HEK293 (cell line): ENCODE results near the gene FRMD5.

Experiments
- SP3 ChIP-seq: fragments of 450-650 bp; formaldehyde crosslinking; IDR thresholded peaks from 2 replicates; pipeline ENCODE4 v1.5.1; 2016; ENCODE audit warnings: missing biosample characterization, missing genetic modification characterization
- ZBTB48 ChIP-seq: fragments of 450-650 bp; formaldehyde crosslinking; IDR thresholded peaks from 2 replicates; pipeline ENCODE4 v1.5.1; 2016; ENCODE audit warnings: missing biosample characterization, missing genetic modification characterization
- ZNF112 ChIP-seq: fragments of 450-650 bp; formaldehyde crosslinking; IDR thresholded peaks from 2 replicates; pipeline ENCODE4 v1.5.0; 2017; ENCODE audit warnings: missing biosample characterization, missing genetic modification characterization
- ZNF335 ChIP-seq: fragments of 450-650 bp; formaldehyde crosslinking; conservative IDR thresholded peaks from 2 replicates; pipeline ENCODE4 v1.5.1; 2016; ENCODE audit warnings: missing biosample characterization, missing genetic modification characterization
- ZNF529 ChIP-seq: fragments of 450-650 bp; formaldehyde crosslinking; IDR thresholded peaks from 2 replicates; pipeline ENCODE4 v1.5.1; 2017; ENCODE audit warnings: missing genetic modification characterization, missing biosample characterization; ENCODE audit not compliant: insufficient replicate concordance
- ZXDB ChIP-seq: fragments of 450-650 bp; formaldehyde crosslinking; IDR thresholded peaks from 2 replicates; pipeline ENCODE4 v1.5.1; 2016; ENCODE audit warnings: missing biosample characterization, missing genetic modification characterization
- TF ChIP-seq, protein P1 (sequence below): fragments of 450-650 bp; formaldehyde crosslinking; IDR thresholded peaks from 2 replicates; pipeline ENCODE4 v1.5.1; 2017; ENCODE audit warnings: missing biosample characterization, missing genetic modification characterization
- TF ChIP-seq, protein P2 (sequence below): fragments of 450-650 bp; formaldehyde crosslinking; IDR thresholded peaks from 2 replicates; pipeline ENCODE4 v1.5.1; 2016; ENCODE audit warnings: missing biosample characterization, missing genetic modification characterization
- TF ChIP-seq, protein P3 (sequence below): fragments of 450-650 bp; formaldehyde crosslinking; IDR thresholded peaks from 2 replicates; pipeline ENCODE4 v1.5.1; 2016; ENCODE audit warnings: missing biosample characterization, missing genetic modification characterization
- TF ChIP-seq, protein P4 (sequence below): fragments of 450-650 bp; formaldehyde crosslinking; conservative IDR thresholded peaks from 2 replicates; pipeline ENCODE4 v1.5.1; 2016; ENCODE audit warnings: low read depth, missing biosample characterization, missing genetic modification characterization
- TF ChIP-seq, protein P5 (sequence below): fragments of 450-650 bp; formaldehyde crosslinking; IDR thresholded peaks from 2 replicates; pipeline ENCODE4 v1.5.1; 2016; ENCODE audit warnings: missing biosample characterization, missing genetic modification characterization
- TF ChIP-seq, protein P6 (sequence below): fragments of 450-650 bp; formaldehyde crosslinking; IDR thresholded peaks from 2 replicates; pipeline ENCODE4 v1.5.1; 2017; ENCODE audit warnings: missing biosample characterization, missing genetic modification characterization
- TF ChIP-seq, protein P7 (sequence below): fragments of 450-650 bp; formaldehyde crosslinking; IDR thresholded peaks from 2 replicates; pipeline ENCODE4 v1.5.1; 2017; ENCODE audit warnings: missing biosample characterization, mild to moderate bottlenecking, missing genetic modification characterization, moderate library complexity

Gene FRMD5

DNA sequence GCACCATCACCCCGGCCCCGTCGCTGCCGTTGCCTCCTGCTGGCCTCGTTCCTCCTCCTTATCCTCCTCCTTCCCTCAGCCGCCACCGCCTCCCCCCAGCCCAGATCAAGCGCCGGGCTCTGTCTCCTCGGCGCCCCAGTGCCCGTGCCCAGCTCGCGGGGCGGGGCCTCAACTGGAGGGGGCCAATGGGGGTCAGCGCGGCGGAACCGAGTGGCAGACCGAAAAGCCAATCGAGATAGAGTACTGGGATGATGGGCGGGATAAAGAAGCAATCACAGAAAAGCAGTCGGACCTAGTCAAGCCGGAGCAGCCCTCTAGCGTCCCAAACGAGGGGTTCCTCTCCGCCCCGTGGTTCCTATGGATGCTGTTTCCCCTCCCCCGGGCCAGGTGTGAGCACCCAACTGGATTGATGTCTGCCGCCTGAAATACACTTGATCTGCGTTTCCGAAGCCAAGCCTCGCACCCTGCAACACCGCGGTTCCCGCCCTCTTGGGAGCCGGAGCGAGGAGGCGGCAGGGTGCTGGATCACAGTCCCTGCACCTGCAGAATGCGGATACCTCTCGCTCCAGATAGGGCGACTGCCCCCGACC lies at the start of gene FRMD5 (continued):
- TF ChIP-seq ZNF112 (tag by site-specific recombination) (no peak), ZXDB (tag by site-specific recombination) (peak; percentile 18), ZNF335 (tag by site-specific recombination) (0 out of 2 replicates have a peak, but pooled peaks have one; percentile 27), ZNF529 (no peak), SP3 (tag by site-specific recombination) (peak; percentile 63), ZBTB48 (tag by site-specific recombination) (peak; percentile 54; the same call in 1 of the 2 replicates)
- TF ChIP-seq, protein P1, sequence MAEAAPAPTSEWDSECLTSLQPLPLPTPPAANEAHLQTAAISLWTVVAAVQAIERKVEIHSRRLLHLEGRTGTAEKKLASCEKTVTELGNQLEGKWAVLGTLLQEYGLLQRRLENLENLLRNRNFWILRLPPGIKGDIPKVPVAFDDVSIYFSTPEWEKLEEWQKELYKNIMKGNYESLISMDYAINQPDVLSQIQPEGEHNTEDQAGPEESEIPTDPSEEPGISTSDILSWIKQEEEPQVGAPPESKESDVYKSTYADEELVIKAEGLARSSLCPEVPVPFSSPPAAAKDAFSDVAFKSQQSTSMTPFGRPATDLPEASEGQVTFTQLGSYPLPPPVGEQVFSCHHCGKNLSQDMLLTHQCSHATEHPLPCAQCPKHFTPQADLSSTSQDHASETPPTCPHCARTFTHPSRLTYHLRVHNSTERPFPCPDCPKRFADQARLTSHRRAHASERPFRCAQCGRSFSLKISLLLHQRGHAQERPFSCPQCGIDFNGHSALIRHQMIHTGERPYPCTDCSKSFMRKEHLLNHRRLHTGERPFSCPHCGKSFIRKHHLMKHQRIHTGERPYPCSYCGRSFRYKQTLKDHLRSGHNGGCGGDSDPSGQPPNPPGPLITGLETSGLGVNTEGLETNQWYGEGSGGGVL (tag by site-specific recombination): peak; percentile 58
- TF ChIP-seq, protein P2, sequence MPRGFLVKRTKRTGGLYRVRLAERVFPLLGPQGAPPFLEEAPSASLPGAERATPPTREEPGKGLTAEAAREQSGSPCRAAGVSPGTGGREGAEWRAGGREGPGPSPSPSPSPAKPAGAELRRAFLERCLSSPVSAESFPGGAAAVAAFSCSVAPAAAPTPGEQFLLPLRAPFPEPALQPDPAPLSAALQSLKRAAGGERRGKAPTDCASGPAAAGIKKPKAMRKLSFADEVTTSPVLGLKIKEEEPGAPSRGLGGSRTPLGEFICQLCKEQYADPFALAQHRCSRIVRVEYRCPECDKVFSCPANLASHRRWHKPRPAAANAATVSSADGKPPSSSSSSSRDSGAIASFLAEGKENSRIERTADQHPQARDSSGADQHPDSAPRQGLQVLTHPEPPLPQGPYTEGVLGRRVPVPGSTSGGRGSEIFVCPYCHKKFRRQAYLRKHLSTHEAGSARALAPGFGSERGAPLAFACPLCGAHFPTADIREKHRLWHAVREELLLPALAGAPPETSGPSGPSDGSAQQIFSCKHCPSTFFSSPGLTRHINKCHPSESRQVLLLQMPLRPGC (tag by site-specific recombination): no peak
- TF ChIP-seq, protein P3, sequence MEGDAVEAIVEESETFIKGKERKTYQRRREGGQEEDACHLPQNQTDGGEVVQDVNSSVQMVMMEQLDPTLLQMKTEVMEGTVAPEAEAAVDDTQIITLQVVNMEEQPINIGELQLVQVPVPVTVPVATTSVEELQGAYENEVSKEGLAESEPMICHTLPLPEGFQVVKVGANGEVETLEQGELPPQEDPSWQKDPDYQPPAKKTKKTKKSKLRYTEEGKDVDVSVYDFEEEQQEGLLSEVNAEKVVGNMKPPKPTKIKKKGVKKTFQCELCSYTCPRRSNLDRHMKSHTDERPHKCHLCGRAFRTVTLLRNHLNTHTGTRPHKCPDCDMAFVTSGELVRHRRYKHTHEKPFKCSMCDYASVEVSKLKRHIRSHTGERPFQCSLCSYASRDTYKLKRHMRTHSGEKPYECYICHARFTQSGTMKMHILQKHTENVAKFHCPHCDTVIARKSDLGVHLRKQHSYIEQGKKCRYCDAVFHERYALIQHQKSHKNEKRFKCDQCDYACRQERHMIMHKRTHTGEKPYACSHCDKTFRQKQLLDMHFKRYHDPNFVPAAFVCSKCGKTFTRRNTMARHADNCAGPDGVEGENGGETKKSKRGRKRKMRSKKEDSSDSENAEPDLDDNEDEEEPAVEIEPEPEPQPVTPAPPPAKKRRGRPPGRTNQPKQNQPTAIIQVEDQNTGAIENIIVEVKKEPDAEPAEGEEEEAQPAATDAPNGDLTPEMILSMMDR: peak; percentile 68
- TF ChIP-seq, protein P4, sequence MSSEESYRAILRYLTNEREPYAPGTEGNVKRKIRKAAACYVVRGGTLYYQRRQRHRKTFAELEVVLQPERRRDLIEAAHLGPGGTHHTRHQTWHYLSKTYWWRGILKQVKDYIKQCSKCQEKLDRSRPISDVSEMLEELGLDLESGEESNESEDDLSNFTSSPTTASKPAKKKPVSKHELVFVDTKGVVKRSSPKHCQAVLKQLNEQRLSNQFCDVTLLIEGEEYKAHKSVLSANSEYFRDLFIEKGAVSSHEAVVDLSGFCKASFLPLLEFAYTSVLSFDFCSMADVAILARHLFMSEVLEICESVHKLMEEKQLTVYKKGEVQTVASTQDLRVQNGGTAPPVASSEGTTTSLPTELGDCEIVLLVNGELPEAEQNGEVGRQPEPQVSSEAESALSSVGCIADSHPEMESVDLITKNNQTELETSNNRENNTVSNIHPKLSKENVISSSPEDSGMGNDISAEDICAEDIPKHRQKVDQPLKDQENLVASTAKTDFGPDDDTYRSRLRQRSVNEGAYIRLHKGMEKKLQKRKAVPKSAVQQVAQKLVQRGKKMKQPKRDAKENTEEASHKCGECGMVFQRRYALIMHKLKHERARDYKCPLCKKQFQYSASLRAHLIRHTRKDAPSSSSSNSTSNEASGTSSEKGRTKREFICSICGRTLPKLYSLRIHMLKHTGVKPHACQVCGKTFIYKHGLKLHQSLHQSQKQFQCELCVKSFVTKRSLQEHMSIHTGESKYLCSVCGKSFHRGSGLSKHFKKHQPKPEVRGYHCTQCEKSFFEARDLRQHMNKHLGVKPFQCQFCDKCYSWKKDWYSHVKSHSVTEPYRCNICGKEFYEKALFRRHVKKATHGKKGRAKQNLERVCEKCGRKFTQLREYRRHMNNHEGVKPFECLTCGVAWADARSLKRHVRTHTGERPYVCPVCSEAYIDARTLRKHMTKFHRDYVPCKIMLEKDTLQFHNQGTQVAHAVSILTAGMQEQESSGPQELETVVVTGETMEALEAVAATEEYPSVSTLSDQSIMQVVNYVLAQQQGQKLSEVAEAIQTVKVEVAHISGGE: 0 out of 2 replicates have a peak, but pooled peaks have one; percentile 30
- TF ChIP-seq, protein P5, sequence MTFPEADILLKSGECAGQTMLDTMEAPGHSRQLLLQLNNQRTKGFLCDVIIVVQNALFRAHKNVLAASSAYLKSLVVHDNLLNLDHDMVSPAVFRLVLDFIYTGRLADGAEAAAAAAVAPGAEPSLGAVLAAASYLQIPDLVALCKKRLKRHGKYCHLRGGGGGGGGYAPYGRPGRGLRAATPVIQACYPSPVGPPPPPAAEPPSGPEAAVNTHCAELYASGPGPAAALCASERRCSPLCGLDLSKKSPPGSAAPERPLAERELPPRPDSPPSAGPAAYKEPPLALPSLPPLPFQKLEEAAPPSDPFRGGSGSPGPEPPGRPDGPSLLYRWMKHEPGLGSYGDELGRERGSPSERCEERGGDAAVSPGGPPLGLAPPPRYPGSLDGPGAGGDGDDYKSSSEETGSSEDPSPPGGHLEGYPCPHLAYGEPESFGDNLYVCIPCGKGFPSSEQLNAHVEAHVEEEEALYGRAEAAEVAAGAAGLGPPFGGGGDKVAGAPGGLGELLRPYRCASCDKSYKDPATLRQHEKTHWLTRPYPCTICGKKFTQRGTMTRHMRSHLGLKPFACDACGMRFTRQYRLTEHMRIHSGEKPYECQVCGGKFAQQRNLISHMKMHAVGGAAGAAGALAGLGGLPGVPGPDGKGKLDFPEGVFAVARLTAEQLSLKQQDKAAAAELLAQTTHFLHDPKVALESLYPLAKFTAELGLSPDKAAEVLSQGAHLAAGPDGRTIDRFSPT: peak; percentile 98
- TF ChIP-seq, protein P6, sequence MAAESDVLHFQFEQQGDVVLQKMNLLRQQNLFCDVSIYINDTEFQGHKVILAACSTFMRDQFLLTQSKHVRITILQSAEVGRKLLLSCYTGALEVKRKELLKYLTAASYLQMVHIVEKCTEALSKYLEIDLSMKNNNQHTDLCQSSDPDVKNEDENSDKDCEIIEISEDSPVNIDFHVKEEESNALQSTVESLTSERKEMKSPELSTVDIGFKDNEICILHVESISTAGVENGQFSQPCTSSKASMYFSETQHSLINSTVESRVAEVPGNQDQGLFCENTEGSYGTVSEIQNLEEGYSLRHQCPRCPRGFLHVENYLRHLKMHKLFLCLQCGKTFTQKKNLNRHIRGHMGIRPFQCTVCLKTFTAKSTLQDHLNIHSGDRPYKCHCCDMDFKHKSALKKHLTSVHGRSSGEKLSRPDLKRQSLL (tag by site-specific recombination): peak; percentile 90
- TF ChIP-seq, protein P7, sequence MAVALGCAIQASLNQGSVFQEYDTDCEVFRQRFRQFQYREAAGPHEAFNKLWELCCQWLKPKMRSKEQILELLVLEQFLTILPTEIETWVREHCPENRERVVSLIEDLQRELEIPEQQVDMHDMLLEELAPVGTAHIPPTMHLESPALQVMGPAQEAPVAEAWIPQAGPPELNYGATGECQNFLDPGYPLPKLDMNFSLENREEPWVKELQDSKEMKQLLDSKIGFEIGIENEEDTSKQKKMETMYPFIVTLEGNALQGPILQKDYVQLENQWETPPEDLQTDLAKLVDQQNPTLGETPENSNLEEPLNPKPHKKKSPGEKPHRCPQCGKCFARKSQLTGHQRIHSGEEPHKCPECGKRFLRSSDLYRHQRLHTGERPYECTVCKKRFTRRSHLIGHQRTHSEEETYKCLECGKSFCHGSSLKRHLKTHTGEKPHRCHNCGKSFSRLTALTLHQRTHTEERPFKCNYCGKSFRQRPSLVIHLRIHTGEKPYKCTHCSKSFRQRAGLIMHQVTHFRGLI (tag by site-specific recombination): no peak
